ENCODE measurements around the gene REXO1. TPM values are rescaled to one million over a fixed set of nuclear protein-coding genes. Genes with fewer than 3 reads are reported as not detected.

Gene REXO1
- total and polyA plus RNA-seq, 2 donors (not counting 1 experiment from before 2014, with no cell fraction given), result 6.1 to 6.8 TPM

DNA sequence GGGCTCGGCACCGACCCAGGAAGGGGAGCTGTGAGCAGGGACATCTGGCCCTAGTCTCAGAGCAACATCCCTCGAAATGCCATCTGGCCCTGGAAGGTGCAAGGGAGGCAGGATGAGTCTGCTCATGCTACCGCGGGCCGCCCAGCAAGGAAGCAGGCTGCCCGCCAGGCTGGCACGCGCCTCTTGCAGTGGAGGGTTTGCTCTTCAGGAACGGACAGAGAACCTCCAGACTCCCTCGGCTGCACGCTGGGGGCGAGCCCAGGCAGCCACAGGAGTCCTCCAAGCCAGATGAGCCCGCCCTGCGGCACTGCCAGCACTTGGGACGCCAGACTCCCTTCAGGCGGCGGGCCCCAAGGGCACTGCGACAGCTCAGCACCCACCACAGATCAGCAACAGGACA, 26.1 kb downstream of the REXO1 start:
- Histone ChIP-seq H4K20me1 (ENCODE audit: control insufficient read depth, extremely low read depth, insufficient read depth, low read length) (no peaks in the 10 kb centered on the region), H3K4me2 (ENCODE audit: extremely low read depth, insufficient read depth, low read length) (no peak overlapping the region), H3K27me3 (ENCODE audit: control insufficient read depth, insufficient read depth, low read length) (no peaks in the 10 kb centered on the region), H3K9me3 (ENCODE audit: control insufficient read depth, insufficient read depth, low read depth, low read length) (no peaks in the 10 kb centered on the region), H3K9ac (ENCODE audit: insufficient read depth, low read length) (no peak overlapping the region), H2AFZ (ENCODE audit: low read length) (no peak overlapping the region), H3K36me3 (ENCODE audit: control insufficient read depth, insufficient read depth, low read length) (peaks cover 24% of the 10 kb centered on the region), H3K27ac (ENCODE audit: insufficient read depth, low read length) (no peak overlapping the region), H3K4me3 (replicated peaks in 1 of 4; ENCODE audit: control extremely low read depth in 1 of 4, insufficient read depth in 1 of 4, low read depth in 3 of 4, low read length in 4 of 4) (no peak overlapping the region), H3K79me2 (ENCODE audit: control insufficient read depth, insufficient read depth, low read length) (no peaks in the 10 kb centered on the region), H3K4me1 (ENCODE audit: control insufficient read depth, extremely low read depth, insufficient read depth, low read length) (peaks cover 5% of the 10 kb centered on the region)
- DNase-seq (ENCODE audit: low read depth in 2 of 2), result no peak
- TF ChIP-seq EZH2 (IDR thresholded peaks at IDR 0.05; ENCODE audit: low read length, missing control alignments), result no peak
- TF ChIP-seq, protein P1, sequence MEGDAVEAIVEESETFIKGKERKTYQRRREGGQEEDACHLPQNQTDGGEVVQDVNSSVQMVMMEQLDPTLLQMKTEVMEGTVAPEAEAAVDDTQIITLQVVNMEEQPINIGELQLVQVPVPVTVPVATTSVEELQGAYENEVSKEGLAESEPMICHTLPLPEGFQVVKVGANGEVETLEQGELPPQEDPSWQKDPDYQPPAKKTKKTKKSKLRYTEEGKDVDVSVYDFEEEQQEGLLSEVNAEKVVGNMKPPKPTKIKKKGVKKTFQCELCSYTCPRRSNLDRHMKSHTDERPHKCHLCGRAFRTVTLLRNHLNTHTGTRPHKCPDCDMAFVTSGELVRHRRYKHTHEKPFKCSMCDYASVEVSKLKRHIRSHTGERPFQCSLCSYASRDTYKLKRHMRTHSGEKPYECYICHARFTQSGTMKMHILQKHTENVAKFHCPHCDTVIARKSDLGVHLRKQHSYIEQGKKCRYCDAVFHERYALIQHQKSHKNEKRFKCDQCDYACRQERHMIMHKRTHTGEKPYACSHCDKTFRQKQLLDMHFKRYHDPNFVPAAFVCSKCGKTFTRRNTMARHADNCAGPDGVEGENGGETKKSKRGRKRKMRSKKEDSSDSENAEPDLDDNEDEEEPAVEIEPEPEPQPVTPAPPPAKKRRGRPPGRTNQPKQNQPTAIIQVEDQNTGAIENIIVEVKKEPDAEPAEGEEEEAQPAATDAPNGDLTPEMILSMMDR (conservative IDR thresholded peaks at IDR 0.05 in 1 of 2, IDR thresholded peaks at IDR 0.05 in 1 of 2; ENCODE audit: low read depth in 1 of 2, low read length in 2 of 2), result no peak

DNA sequence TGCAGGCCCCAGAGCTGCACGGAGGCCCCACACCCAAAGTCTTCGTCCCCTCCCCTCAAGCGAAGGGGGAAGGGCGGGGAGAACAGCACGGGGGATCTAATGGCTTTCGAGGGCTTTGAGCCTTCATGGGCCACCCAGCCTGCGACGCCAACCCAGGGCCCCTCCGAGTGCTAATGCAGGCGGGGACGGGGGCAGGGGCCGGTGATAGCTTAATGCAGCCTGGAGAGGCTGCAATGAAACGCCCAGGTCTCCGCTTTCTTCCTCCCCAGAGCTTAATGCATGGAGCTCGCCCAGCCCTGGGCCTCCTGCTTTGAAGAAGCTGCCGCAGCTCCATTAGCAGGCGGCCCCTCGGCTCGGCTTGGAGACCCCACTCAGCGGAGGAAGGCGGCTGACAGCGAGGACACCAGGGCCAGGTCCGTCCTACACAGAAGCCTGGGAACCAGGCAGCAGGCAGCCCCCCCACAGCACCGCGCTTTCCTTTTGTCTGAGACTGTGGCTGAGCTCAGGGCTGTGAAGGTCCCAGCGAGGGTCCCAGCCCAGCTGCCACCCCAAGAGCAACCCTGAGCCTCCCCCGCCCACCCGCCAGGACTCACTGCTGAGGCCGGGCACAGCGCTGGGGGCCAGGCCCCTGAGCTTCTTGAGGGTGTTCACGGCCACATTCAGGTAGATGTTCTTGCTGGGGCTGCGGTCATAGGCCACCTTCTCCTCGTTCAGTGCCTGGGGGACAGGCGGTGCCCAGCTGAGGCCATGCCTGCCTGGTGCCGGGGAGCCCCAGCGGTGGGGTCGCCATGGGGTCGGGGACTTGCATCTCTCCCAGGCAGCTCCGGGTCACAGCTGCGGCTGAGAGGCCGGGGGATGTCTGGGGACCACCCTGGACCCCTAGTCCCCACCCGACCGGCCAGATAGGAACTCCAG, 28.7 kb downstream of the REXO1 start:
- TF ChIP-seq, protein P1 (conservative IDR thresholded peaks at IDR 0.05 in 1 of 2, IDR thresholded peaks at IDR 0.05 in 1 of 2; ENCODE audit: low read depth in 1 of 2, low read length in 2 of 2), result no peak
- no peak for TF ChIP-seq EZH2 (IDR thresholded peaks at IDR 0.05; ENCODE audit: low read length, missing control alignments)
- Histone ChIP-seq H3K4me3 (replicated peaks in 1 of 4; ENCODE audit: control extremely low read depth in 1 of 4, insufficient read depth in 1 of 4, low read depth in 3 of 4, low read length in 4 of 4) (no peak overlapping the region), H3K36me3 (ENCODE audit: control insufficient read depth, insufficient read depth, low read length) (peaks cover 36% of the 10 kb centered on the region), H2AFZ (ENCODE audit: low read length) (no peak overlapping the region), H3K27ac (ENCODE audit: insufficient read depth, low read length) (no peak overlapping the region), H4K20me1 (ENCODE audit: control insufficient read depth, extremely low read depth, insufficient read depth, low read length) (no peaks in the 10 kb centered on the region), H3K79me2 (ENCODE audit: control insufficient read depth, insufficient read depth, low read length) (no peaks in the 10 kb centered on the region), H3K4me2 (ENCODE audit: extremely low read depth, insufficient read depth, low read length) (no peak overlapping the region), H3K9me3 (ENCODE audit: control insufficient read depth, insufficient read depth, low read depth, low read length) (no peaks in the 10 kb centered on the region), H3K4me1 (ENCODE audit: control insufficient read depth, extremely low read depth, insufficient read depth, low read length) (no peaks in the 10 kb centered on the region), H3K27me3 (ENCODE audit: control insufficient read depth, insufficient read depth, low read length) (no peaks in the 10 kb centered on the region), H3K9ac (ENCODE audit: insufficient read depth, low read length) (no peak overlapping the region)
- DNase-seq (ENCODE audit: low read depth in 2 of 2), result no peak

DNA sequence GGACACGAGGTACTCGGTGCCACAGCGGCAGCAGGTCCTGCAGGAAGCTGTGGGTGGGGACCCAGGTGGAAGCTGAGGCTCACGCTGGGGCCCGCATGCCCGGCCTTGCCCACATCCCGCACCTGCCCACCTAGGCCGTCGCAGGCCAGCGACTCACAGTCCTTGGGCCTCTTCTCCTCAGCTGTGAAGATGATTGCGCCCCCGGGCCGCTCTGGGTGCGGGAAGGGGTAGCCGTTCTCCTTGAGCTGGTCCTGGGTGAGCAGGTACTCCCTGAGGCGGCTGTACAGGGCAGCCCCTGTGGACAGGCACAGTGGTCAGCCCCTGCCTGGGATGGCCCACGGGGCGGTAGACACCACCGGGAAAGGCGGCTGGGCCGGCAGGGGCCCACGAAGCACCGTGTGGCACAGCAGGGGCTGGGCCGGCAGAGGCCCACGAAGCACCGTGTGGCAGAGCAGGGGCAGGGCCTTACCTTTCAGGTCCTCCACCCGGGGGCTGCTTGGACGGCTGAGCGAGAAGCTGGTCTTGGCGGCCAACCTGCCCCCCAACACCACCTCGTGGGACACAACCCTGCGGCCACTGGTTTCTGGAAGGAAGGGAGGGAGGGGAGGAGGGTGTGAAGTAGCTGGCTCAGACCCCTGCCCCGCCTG, 29.6 kb downstream of the REXO1 start:
- Histone ChIP-seq H3K4me2 (ENCODE audit: extremely low read depth, insufficient read depth, low read length) (no peak overlapping the region), H3K9me3 (ENCODE audit: control insufficient read depth, insufficient read depth, low read depth, low read length) (no peaks in the 10 kb centered on the region), H4K20me1 (ENCODE audit: control insufficient read depth, extremely low read depth, insufficient read depth, low read length) (no peaks in the 10 kb centered on the region), H3K4me1 (ENCODE audit: control insufficient read depth, extremely low read depth, insufficient read depth, low read length) (no peaks in the 10 kb centered on the region), H3K79me2 (ENCODE audit: control insufficient read depth, insufficient read depth, low read length) (no peaks in the 10 kb centered on the region), H3K27ac (ENCODE audit: insufficient read depth, low read length) (no peak overlapping the region), H3K4me3 (replicated peaks in 1 of 4; ENCODE audit: control extremely low read depth in 1 of 4, insufficient read depth in 1 of 4, low read depth in 3 of 4, low read length in 4 of 4) (no peak overlapping the region), H3K9ac (ENCODE audit: insufficient read depth, low read length) (no peak overlapping the region), H2AFZ (ENCODE audit: low read length) (no peak overlapping the region), H3K36me3 (ENCODE audit: control insufficient read depth, insufficient read depth, low read length) (peaks cover 31% of the 10 kb centered on the region), H3K27me3 (ENCODE audit: control insufficient read depth, insufficient read depth, low read length) (no peaks in the 10 kb centered on the region)
- no peak for DNase-seq (ENCODE audit: low read depth in 2 of 2)
- TF ChIP-seq, protein P1 (conservative IDR thresholded peaks at IDR 0.05 in 1 of 2, IDR thresholded peaks at IDR 0.05 in 1 of 2; ENCODE audit: low read depth in 1 of 2, low read length in 2 of 2), result no peak
- TF ChIP-seq EZH2 (IDR thresholded peaks at IDR 0.05; ENCODE audit: low read length, missing control alignments), result no peak
